Right atrium auricular region (tissue), 2 donors: ENCODE measurements around the gene CLASP1. TPM values are rescaled to one million over a fixed set of nuclear protein-coding genes. Genes with fewer than 3 reads are reported as not detected.

Source experiments
- DNase-seq: peaks from one replicate; pipeline ENCODE4 v3.0.0-alpha.2; 2019; ENCODE audit warnings: low spot score
- H3K27ac ChIP-seq, 2 donors: fragments of 200-600 bp; sonication (generic); 1 replicate in 1 of 2; 2 replicates in 1 of 2; pipeline ENCODE4 v1.5.1; 2016 to 2019
- H3K27me3 ChIP-seq, 2 donors: fragments of 200-600 bp; sonication (generic); one replicate each; pipeline versions ENCODE4 v1.5.1 to v1.6.0; 2017 to 2019
- H3K36me3 ChIP-seq: fragments of 200-600 bp; sonication (generic); one replicate; pipeline ENCODE4 v1.5.1; 2016
- H3K4me1 ChIP-seq, 2 donors: fragments of 200-600 bp; sonication (generic); one replicate each; pipeline versions ENCODE4 v1.5.1 to v1.6.0; 2017 to 2019
- H3K4me3 ChIP-seq, 2 donors: fragments of 200-600 bp; sonication (generic); 1 replicate in 1 of 2; 2 replicates in 1 of 2; pipeline ENCODE4 v1.5.1; 2017 to 2019; ENCODE audit warnings: mild to moderate bottlenecking in 1 of 2, moderate library complexity in 1 of 2
- H3K9me3 ChIP-seq, 2 donors: fragments of 200-600 bp; sonication (generic); one replicate each; pipeline ENCODE4 v1.5.1; 2019
- total RNA-seq, 2 donors: library from RNA; depleted of rRNA; stranded (reverse); fragments of >200 nt; gene quantifications; one replicate each; pipeline ENCODE4 v1.1.0, GENCODE V29; 2016
- TF ChIP-seq, protein P1 (sequence below), 2 donors: fragments of 200-600 bp; sonication (generic); IDR thresholded peaks; one replicate each; pipeline ENCODE4 v1.5.1; 2019; ENCODE audit warnings: antibody characterized with exemption in 2 of 2

Gene CLASP1
- total RNA-seq, 2 donors from 2014 or later: 42.4 to 47.8 TPM

DNA sequence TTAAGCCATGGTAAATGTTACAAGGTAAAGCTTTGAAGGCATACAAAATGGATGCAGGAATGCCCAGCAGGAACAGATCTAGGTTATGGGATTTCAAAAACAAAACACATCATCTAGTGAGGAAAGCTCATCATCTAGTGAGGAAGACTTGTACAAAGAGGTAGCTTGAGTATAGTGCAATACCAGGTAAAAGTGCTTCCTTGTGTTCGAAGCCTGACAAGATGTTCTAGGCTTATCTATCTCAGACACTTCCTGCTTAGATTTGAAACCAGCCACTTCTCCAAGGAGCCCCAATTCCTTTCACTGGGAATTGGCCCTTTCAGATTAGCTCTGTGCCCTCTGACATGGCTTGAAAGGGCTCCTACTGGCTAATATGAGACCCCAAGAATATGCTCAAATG lies 73.0 kb downstream of the CLASP1 start:
- TF ChIP-seq, protein P1, sequence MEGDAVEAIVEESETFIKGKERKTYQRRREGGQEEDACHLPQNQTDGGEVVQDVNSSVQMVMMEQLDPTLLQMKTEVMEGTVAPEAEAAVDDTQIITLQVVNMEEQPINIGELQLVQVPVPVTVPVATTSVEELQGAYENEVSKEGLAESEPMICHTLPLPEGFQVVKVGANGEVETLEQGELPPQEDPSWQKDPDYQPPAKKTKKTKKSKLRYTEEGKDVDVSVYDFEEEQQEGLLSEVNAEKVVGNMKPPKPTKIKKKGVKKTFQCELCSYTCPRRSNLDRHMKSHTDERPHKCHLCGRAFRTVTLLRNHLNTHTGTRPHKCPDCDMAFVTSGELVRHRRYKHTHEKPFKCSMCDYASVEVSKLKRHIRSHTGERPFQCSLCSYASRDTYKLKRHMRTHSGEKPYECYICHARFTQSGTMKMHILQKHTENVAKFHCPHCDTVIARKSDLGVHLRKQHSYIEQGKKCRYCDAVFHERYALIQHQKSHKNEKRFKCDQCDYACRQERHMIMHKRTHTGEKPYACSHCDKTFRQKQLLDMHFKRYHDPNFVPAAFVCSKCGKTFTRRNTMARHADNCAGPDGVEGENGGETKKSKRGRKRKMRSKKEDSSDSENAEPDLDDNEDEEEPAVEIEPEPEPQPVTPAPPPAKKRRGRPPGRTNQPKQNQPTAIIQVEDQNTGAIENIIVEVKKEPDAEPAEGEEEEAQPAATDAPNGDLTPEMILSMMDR (IDR thresholded peaks at IDR 0.05): no peak
- Histone ChIP-seq H3K4me3 (no peak overlapping the region), H3K27me3 (no peaks in the 10 kb centered on the region), H3K36me3 (no peaks in the 10 kb centered on the region), H3K27ac (no peak overlapping the region), H3K9me3 (no peaks in the 10 kb centered on the region), H3K4me1 (peaks cover 0 to 26% of the 10 kb centered on the region in 2 donors)
- DNase-seq: no peak

GRCh38 chr2:121575800-121576199 lies 73.5 kb downstream of the CLASP1 start:
- Histone ChIP-seq H3K9me3 (no peaks in the 10 kb centered on the region), H3K4me3 (no peak overlapping the region), H3K27me3 (no peaks in the 10 kb centered on the region), H3K36me3 (no peaks in the 10 kb centered on the region), H3K4me1 (peaks cover 0 to 28% of the 10 kb centered on the region in 2 donors), H3K27ac (no peak overlapping the region)
- no peak for DNase-seq
- TF ChIP-seq, protein P1 (IDR thresholded peaks at IDR 0.05): no peak

DNA sequence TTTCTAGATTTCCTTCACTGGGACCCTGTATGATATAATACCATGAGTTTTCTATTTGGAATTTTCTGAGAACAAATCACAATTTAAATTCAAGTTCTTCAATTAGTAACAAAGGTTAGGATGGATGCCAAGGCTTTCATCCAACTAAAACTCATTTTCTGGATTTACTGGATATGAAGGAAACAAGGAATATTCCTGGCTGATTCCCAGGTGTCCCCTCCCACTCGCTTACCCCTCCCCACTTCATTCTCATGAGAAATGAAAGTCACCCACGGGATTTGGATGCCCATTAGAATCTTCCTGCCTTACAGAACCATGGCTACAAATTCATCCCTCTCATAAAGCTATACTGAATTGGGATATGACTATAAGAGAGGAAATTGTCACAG lies 78.6 kb downstream of the CLASP1 start:
- H3K27ac ChIP-seq: no peak overlapping the region
- TF ChIP-seq, protein P1 (IDR thresholded peaks at IDR 0.05): no peak
- DNase-seq: no peak
- H3K4me1 ChIP-seq: peaks cover 0 to 51% of the 10 kb centered on the region in 2 donors
- H3K4me3 ChIP-seq: no peak overlapping the region
- H3K27me3 ChIP-seq: no peaks in the 10 kb centered on the region
- H3K9me3 ChIP-seq: no peaks in the 10 kb centered on the region
- H3K36me3 ChIP-seq: no peaks in the 10 kb centered on the region

DNA sequence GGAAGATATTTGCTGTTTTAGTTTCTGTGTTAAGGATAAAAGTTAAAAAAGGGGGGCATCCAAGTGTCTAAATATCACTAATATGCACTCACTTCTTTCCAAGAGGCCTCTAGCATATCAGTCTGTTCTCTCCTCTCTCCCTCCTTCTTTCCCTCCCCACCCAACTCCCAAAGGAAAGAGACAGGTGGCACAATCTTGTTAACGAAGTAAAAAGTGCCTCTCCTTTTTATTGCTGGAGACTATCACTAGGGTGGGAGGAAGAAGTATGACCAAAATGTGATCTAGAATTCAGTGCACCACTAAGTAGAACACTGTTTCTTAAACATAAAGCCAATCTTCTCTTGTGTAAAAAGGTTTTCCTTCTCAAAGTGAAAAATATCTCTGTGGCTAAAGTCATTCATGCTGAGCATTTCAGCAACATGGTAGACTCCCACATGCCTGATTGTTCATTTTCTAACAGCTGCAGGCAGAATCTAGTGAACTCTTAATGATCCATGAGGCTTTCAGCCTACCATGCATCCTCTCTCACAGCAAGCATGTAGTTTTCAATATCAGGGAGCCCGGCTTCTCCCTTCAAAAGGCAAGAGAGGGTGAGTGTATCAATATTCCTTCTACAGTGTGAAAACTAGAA lies 79.1 kb downstream of the CLASP1 start:
- Histone ChIP-seq H3K4me3 (no peak overlapping the region), H3K27me3 (no peaks in the 10 kb centered on the region), H3K9me3 (no peaks in the 10 kb centered on the region), H3K4me1 (peaks cover 0 to 56% of the 10 kb centered on the region in 2 donors), H3K36me3 (no peaks in the 10 kb centered on the region), H3K27ac (no peak overlapping the region)
- TF ChIP-seq, protein P1 (IDR thresholded peaks at IDR 0.05): no peak
- DNase-seq: no peak

- Histone ChIP-seq H3K4me3 (no peak overlapping the region), H3K27ac (no peak overlapping the region), H3K36me3 (no peaks in the 10 kb centered on the region), H3K9me3 (no peaks in the 10 kb centered on the region), H3K4me1 (peaks cover 0 to 73% of the 10 kb centered on the region in 2 donors), H3K27me3 (no peaks in the 10 kb centered on the region)
- TF ChIP-seq, protein P1 (IDR thresholded peaks at IDR 0.05): no peak
- DNase-seq: no peak
These were observed 81.3 kb downstream of the CLASP1 start for GRCh38 chr2:121567957-121568409.

GRCh38 chr2:121567452-121567851 lies 81.8 kb downstream of the CLASP1 start:
- TF ChIP-seq, protein P1 (IDR thresholded peaks at IDR 0.05): no peak
- Histone ChIP-seq H3K27me3 (no peaks in the 10 kb centered on the region), H3K27ac (no peak overlapping the region), H3K9me3 (no peaks in the 10 kb centered on the region), H3K4me1 (peaks cover 0 to 78% of the 10 kb centered on the region in 2 donors), H3K4me3 (no peak overlapping the region), H3K36me3 (no peaks in the 10 kb centered on the region)
- DNase-seq: no peak
